HG02885 (cell line): ENCODE results near the gene EPG5.
"Not testable (repeated sequence)": the region's sequence is repeated elsewhere in the genome, so short reads cannot be mapped to it uniquely, and the experiment has no call there.

ENCODE experiments used
- ATAC-seq: cut with Tn5 transposase; IDR thresholded peaks from one replicate; pipeline ENCODE4 v1.9.1; 2021; ENCODE audit warnings: mild to moderate bottlenecking; ENCODE audit not compliant: unreplicated experiment, poor library complexity

The EPG5 gene

DNA sequence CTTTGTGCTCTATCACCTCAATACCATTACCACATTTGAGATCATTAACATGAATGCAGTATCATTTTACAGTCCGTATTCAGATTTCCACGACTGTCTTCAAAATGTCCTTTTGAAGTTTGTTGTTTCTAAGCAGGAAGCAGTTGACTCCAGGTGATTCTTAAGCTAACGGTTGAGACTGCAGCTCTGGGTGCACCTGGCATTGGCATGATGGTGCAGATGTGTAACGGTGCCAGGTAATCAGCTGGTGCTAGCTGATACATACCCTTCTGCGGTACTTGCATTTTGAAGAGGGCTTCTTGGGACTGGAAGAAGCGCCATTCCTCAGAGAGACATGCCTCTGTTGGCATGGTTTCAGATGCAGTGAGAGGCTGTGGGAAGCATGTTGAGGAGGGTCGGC lies 122.2 kb downstream of the EPG5 start:
- ATAC-seq: no peak

DNA sequence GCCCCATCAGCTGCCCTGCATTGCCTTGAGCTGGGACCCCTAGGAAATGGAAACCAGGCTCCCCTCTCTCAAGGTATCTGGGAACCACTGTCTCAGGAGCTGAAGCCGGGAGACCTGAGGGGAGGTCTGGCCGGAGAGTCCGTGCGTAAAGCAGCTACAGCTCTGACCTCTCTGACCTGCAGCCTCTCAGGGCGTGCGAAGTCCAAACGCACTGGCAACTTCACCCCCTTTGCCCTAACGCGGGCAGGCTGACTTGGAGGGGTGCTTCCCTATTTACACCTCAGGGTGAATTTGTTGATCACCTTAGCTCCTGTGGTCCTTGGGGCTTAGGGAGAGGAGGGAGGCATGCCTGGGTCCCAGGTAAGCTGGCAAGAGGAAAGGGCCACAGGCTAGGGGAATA lies 124.1 kb downstream of the EPG5 start:
- no peak for ATAC-seq

DNA sequence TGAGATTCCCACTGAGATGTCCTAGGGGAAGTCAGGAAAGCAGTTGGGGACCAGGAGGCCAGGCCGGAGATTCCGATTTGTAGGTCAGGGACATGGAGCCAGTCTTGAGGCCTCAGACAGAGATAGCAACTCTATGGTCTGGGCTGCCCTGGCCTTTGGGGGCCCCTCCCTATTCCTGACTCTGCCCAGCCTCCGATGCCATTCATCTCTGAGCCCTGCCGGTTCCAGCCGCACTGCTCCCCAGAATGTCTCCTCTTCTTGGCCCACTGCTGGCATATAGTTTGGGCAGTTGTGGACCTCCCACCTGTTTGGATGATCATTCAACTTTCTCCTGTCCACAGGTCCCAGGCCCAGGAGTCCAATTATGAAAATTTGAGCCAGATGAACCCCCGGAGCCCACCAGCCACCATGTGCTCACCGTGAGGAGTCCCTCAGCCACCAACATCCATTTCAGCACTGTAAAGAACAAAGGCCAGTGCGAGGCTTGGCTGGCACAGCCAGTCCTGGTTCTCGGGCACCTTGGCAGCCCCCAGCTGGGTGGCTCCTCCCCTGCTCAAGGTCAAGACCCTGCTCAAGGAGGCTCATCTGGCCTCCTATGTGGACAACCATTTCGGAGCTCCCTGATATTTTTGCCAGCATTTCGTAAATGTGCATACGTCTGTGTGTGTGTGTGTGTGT lies 125.2 kb downstream of the EPG5 start:
- ATAC-seq: no peak

DNA sequence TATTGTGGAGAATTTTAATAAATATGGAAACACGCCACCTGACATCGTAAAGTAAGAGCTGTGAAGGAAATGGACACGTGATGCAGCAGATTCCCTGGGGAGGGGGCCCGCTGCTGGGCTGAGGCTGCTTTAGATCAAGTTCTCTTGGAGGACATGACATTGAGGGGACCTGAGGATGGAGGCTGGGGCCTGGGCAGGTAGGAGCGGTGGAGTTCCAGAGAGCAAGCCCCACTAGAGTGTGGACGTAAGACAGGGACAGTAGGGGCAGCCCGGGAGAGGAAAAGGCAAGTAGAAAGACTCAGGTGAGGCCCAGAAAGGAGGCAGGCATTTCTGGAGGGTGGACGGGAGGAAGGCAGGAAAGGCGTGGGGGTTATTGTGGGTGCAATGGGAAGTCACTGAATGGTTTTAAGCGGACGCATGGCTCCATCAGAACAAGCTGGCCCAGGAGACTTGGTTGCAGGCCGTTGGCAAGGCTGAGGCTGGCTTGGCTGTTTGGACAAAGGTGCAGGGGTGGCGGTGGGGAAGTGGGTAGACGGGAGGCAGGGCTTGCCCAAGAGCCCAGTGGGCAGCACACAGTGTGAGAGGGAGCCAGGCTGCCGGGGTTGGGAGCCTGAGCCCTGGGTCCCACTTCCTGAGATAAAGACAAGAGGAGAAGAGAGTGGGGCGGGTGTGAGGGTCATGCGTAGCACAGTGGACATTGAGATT lies 125.9 kb downstream of the EPG5 start:
- ATAC-seq: no peak

DNA sequence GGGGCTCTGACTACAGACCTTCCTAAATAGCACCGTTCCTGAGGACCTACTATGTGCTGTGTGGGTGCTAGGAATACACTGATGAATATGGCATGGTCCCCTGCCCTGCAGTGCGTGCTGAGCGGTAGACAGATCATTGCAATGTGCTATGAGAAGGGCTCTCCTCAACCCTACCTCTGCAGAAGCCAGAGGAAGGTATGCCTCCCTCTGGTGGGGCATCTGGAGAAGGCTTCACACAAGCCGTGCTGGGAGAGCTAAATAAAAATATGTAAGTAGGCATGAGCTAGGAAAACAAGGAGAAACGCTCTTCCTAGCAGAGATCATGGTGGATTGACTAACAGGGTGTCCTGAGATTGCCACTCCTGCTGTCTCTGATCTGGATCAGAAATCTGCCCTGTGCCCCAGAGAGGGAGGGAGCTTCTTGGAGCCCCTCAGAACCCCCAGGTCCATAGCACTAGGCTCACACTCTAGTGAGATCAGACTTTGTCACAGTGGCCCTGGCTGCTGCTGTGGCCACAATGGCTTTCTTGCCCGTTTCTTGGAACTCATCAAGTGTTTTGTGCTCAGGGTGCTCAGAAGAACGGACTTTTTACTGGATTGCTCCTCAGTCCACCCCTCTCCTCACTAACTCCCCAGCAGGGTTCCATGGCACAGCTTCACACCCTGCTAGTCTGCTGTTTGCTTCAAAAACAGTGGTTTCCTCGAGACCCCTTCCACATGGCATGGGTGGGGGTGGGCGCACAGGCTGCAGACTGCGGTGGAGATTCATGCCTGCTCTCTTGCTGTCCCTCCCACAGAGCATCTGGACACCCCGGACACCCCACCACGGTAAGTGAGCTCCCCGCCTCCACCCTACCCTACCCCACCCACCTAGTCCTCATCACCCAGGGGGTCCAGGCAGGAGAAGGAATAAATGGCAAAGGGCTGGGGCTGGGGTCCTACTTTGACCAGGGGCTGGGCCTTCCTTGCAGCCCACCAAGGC lies 127.4 kb downstream of the EPG5 start:
- ATAC-seq: no peak

DNA sequence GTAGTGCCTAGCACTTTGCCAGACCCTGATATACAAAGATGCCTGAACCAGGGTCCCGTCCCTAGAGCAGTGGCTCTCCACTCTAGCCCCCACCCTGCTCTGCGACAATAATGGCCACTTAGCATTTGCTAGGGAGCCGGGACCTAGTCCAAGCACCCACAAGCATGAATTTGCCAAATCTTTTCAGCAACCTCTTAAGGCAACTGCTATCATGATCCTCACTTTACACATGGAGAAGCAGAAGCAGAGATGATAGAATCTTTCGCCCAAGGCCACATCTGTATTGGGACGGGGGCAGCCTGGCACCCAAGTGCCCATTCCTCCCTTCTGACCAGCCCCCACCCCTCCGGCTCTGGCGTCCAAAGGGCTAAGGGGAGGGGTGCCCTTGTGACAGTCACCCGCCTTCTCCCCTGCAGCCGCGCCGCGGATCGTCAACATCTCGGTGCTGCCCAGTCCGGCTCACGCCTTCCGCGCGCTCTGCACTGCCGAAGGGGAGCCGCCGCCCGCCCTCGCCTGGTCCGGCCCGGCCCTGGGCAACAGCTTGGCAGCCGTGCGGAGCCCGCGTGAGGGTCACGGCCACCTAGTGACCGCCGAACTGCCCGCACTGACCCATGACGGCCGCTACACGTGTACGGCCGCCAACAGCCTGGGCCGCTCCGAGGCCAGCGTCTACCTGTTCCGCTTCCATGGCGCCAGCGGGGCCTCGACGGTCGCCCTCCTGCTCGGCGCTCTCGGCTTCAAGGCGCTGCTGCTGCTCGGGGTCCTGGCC lies 128.6 kb downstream of the EPG5 start:
- no peak for ATAC-seq

DNA sequence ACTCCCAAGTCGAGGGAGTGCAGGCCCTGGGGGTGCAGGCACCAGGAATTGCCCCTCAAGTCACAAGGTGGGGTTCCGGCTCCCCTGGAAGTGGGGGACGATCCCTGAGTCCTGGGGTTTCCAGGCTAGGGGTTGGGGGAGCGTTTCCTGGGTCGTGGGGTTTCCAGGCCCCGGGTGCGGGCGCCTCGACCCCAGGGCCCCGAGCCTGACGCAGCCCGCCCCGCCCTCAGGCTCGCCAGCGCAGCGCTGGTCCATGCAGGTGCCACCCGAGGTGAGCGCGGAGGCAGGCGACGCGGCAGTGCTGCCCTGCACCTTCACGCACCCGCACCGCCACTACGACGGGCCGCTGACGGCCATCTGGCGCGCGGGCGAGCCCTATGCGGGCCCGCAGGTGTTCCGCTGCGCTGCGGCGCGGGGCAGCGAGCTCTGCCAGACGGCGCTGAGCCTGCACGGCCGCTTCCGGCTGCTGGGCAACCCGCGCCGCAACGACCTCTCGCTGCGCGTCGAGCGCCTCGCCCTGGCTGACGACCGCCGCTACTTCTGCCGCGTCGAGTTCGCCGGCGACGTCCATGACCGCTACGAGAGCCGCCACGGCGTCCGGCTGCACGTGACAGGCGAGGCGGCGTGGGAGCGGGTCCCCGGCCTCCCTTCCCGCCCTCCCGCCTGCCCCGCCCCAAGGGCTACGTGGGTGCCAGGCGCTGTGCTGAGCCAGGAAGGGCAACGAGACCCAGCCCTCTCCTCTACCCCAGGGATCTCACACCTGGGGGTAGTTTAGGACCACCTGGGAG lies 129.7 kb downstream of the EPG5 start:
- peak; percentile 72 for ATAC-seq

DNA sequence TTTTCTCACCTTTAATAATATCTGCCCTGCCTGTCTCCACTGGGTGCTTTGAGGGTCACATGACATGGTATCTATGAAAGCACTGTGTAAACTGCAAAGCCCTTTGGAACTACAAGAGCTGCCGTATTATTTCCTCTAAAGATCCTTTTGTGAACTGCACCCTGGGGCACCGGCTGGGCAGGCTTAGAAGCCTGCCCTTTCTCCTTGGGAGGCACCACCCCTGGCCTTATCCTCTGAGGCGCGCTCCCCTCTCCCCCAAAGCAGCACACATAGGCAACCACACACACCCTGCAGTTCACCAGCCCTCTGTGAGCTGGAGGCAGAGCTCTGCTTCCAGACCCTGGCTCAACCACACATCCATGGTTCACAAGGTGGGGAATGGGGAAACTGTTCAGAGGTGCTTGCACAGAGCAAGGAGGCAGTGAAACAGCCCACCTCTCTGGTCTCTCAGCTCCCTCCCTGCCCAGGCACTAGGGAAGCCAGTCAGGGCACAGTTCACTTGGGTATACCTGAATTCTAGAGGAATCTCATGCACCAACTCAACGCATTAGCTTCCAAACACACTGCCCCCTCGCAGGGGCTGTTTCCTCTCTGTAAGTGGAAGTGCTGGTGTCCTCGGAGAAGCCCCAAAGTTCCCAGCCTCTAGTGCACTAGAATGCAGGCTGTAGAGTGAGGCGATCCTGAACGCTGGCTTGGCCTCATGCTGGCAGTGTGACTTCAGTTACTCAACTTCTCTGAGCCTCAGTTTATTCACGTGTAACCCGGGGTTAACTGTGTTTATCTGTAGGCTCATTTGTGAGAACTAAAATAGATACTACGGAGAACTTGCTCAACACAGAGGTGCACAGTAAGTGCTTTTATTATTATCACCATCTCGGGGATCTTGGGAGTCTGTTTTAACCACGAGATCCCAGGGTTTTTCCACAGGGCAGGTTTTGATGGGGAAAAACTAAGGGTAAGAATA lies 130.6 kb downstream of the EPG5 start:
- ATAC-seq: no peak

DNA sequence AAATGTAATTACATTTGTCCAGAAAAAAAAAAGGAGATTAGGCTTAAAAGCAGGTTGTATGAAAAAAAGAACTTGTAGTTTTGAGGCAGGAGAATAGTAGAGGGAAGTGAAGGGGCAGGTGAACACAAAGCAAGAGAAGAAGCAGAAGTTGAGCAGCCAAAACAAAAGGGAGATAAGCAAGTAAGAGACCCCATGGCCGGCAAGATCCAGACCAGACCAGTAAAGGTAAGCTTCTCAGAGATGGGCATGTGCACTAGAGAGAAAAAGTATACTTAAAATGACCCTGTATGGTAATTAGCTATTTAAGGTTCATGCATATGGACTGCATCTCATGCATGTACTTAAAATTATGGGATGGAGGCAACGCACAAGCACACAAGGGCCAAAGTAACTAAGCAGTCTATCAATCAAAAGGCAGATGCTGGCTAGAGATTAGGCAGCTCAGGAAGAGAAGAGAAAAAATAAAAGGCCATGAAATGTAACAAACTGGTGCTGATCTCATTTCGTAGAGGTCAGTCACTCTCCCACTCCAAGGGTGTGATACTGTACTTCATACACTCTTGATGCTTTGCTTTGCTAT lies 132.0 kb downstream of the EPG5 start:
- ATAC-seq: no peak

DNA sequence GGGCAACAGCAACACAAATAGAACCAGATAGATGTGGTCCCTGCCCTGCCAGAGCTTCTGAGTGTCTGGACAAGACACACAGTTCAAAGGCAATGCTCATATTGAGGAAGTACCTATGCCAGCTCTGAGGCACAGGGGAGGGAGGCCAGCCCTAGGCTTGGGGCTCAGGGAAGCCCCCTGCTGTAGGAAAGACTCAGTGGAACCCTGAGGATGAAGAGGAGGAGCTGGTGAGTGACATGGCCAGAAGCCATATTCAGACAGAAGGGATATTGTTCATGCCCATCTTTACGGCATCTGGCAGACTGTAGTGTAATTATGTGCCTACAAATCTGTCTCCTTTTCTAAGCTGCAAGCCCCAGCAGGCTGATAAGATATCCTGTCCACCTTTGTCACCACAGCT lies 132.8 kb downstream of the EPG5 start:
- ATAC-seq: no peak

DNA sequence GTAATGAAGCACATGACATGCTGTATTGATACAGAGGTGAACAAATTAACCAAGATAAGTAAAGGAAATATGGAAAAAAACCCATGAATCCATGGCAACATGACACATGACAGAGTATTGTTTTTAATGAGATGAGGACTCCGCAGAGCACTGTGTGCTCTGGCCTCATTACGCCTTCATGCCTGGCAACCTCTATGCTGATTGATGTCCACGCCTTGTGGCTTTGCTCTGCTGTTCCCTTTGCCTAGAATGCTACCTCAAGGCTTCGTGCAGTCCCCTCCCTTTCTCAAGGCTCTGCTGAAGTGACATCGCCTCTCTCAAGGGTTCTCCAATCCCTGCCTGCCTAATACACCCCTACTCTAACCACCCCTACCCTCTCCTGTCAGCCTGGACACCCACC lies 133.3 kb downstream of the EPG5 start:
- no peak for ATAC-seq

DNA sequence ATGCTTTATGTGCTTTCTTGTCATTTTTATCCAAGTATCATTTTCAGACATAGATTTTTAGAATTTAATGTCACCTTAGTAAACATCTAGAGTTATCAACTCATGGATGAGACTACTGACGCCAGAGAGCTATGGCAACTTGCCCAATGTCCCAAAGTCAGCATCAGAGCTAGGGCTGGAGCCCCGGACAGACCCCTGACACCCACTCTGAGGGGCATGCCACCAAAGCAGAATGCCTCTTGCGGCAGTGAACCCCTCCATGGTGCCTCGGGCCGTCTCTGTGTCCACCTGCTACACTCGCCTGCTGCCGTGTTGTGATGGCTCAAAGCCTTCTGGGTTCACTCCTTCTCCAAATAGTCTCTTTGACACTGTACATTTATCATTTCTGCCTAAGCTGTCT lies 136.2 kb downstream of the EPG5 start:
- ATAC-seq: no peak

DNA sequence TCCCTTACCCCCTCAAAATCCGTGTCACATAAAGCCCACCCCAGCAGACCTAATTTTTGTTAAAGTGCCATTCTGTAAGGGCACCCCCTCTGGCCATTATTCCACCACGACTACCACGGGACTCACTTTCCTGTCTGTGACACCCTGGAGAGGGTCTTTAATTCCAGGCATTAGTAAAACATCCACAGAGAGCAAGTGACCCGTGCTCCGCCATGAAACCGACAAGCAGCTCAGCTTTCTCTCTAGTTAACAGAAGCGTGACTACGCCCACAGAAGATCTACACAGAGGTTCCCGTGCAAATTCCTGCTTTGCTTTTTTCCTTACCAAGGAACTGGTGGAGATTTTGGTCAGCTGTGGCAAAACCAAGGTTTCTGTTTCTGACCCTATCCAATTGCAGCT lies 137.3 kb downstream of the EPG5 start:
- ATAC-seq: no peak

DNA sequence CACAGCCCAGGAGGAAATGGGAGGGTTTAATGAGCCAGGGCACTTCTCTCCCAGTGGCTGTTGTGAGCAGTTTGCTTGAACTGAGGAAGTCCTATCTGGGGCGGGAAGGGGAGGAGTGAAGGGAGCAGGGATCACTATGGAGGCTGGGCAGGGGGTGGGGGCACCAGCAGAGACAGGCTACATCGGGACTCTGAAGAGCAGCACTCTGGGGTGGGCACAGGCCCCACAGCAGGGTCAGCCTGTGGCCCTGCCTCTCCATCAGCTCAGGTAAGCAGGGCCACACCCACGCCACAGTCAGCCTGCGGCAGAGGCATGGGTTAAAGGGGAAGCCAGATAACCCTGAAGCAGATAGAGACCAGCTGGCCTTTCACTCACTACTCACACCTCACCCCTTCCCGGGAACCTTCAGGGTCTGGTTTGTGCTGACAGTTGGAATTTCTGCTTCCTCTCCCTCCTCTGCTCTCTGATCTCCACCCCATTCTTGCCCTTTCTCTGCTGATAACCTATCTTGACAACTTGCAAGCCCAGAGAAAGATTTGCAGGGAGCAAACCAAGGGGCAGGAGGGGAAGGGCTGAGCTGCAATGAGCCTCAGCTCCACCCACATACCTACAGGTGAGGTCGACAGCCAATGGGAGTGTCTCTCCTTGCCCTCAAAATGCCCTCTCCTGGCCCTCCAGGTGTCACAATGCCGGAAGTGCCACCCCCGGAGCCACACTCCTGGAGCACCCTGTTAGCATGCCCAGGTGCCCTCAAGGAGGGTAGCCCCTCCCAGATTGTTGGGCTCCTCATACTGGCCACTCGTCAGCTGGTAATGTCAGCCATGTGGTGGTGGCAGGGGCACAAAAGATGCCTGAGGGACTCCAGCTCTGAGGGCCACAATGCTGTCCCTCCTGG lies 138.0 kb downstream of the EPG5 start:
- no peak for ATAC-seq

DNA sequence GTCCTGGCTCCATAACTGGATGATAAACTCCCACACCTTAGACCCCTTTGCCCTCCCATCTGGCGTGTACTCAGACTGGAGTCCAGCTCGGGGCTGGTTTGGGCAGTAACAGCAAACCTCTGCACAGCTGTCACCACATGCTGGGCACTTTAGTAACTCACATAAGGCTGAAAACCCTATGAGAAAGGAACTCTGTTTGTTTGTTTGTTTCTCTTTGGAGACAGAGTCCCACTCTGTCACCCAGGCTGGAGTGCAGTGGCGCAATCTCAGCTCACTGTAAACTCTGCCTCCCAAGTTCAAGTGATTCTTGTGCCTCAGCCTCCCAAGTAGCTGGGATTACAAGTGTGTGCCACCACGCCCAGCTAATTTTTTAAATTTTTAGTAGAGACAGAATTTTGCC lies 140.4 kb downstream of the EPG5 start:
- not testable (repeated sequence) for ATAC-seq

DNA sequence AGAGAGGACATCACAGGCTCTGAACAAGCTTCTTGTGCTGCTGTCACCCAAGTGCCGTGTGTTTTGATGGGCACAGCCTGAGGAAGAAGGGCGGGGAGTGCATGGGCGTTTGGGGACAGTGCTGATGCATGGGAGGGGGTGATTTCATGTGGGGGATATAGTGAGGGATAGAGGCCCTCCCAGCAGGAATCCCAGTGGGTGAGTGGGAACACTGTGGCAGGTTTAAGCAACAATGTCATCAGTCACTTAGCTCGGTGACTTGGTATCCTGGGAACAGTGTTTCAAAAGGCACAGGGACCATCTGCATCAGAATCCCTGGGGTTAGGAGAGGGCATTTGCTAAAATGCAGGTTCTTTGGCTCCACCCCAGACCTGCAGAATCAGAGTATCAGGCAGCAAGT lies 141.0 kb downstream of the EPG5 start:
- no peak for ATAC-seq
